ENCODE measurements around the gene DPM3. TPM values are rescaled to one million over a fixed set of nuclear protein-coding genes. Genes with fewer than 3 reads are reported as not detected.

The DPM3 gene
- total RNA-seq, 1 donor from 2014 or later, result 43.7 TPM

GRCh38 chr1:155134880-155135414 lies 5.4 kb downstream of the DPM3 start:
- Mint-ChIP-seq H3K27ac (peak overlapping the region; percentile 99), H3K27me3 (ENCODE audit: insufficient read depth) (peaks cover 6% of the 10 kb centered on the region), H3K4me1 (ENCODE audit: low read depth) (peaks cover 40% of the 10 kb centered on the region), H3K4me3 (peak overlapping the region; percentile 94), H3K36me3 (ENCODE audit: low read depth) (peaks cover 22% of the 10 kb centered on the region), H3K9me3 (no peaks in the 10 kb centered on the region)
- intact Hi-C loops (cut with micrococcal nuclease), result loop anchor here (1.0 to 5.0 kb wide), 7 partner anchors 44 to 1147 kb away; partner anchors contain the start of genes CKS1B, EFNA4, SMG5 and TMEM79
- DNase-seq (ENCODE audit: low spot score), result peak; percentile 38

DNA sequence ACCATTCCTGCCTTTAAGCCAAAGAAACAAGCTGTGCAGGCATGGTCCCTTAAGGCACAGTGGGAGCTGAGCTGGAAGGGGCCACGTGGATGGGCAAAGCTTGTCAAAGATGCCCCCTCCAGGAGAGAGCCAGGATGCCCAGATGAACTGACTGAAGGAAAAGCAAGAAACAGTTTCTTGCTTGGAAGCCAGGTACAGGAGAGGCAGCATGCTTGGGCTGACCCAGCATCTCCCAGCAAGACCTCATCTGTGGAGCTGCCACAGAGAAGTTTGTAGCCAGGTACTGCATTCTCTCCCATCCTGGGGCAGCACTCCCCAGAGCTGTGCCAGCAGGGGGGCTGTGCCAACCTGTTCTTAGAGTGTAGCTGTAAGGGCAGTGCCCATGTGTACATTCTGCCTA lies 6.0 kb downstream of the DPM3 start:
- H3K27ac Mint-ChIP-seq, result no peak overlapping the region
- peaks cover 20% of the 10 kb centered on the region for H3K36me3 Mint-ChIP-seq (ENCODE audit: low read depth)
- no peaks in the 10 kb centered on the region for H3K9me3 Mint-ChIP-seq
- H3K4me1 Mint-ChIP-seq (ENCODE audit: low read depth), result peaks cover 40% of the 10 kb centered on the region
- peak overlapping the region; percentile 94 for H3K4me3 Mint-ChIP-seq
- no peak for DNase-seq (ENCODE audit: low spot score)
- H3K27me3 Mint-ChIP-seq (ENCODE audit: insufficient read depth), result peaks cover 10% of the 10 kb centered on the region
- intact Hi-C loops (cut with micrococcal nuclease), result loop anchor here (2.0 kb wide), 2 partner anchors 72 to 160 kb away; partner anchors contain the start of genes CKS1B and EFNA4

DNA sequence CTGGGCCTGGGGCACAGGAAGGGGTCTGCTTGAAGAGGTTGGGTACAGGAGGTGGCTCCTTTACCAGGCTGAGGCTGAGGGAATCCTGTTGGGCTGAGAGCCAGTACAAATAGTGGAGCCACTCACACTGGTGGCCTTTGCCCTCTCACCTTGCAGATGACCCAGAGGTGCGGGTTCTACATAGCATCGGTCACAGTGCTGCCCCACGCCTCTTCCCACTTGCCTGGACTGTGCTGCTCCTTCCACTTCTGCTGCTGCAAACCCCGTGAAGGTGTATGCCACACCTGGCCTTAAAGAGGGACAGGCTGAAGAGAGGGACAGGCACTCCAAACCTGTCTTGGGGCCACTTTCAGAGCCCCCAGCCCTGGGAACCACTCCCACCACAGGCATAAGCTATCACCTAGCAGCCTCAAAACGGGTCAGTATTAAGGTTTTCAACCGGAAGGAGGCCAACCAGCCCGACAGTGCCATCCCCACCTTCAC lies 6.5 kb downstream of the DPM3 start:
- Mint-ChIP-seq H3K4me3 (no peak overlapping the region), H3K36me3 (ENCODE audit: low read depth) (peaks cover 18% of the 10 kb centered on the region), H3K27me3 (ENCODE audit: insufficient read depth) (peaks cover 15% of the 10 kb centered on the region), H3K4me1 (ENCODE audit: low read depth) (peaks cover 39% of the 10 kb centered on the region), H3K27ac (no peak overlapping the region), H3K9me3 (no peaks in the 10 kb centered on the region)
- no peak for DNase-seq (ENCODE audit: low spot score)
- intact Hi-C loops (cut with micrococcal nuclease), result loop anchor here (2.0 kb wide), 2 partner anchors 71 to 159 kb away; partner anchors contain the start of genes CKS1B and EFNA4

DNA sequence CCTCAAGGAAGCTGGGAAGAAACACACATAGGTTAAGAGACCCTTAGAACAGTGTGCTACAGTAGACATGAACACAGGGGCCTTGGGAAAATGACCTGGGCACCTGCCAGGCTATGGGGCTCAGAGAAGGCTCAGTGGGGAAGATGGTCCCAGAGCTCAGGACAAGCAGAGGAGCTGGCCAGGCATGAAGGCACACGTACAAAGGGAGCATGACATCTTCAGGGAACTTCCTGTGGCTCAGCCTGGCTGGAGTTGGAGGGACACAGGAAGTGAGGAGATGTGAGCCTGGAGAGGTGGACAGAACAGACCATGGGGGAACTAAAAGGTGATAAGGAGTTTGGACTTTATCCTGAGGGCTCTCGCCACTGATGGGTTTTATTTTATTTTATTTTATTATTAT lies 8.5 kb downstream of the DPM3 start:
- DNase-seq (ENCODE audit: low spot score), result no peak
- Mint-ChIP-seq H3K9me3 (no peaks in the 10 kb centered on the region), H3K4me3 (no peak overlapping the region), H3K27ac (no peak overlapping the region), H3K4me1 (ENCODE audit: low read depth) (peaks cover 35% of the 10 kb centered on the region), H3K36me3 (ENCODE audit: low read depth) (peaks cover 3% of the 10 kb centered on the region), H3K27me3 (ENCODE audit: insufficient read depth) (peaks cover 32% of the 10 kb centered on the region)
- intact Hi-C loops (cut with micrococcal nuclease), result no loop called here

DNA sequence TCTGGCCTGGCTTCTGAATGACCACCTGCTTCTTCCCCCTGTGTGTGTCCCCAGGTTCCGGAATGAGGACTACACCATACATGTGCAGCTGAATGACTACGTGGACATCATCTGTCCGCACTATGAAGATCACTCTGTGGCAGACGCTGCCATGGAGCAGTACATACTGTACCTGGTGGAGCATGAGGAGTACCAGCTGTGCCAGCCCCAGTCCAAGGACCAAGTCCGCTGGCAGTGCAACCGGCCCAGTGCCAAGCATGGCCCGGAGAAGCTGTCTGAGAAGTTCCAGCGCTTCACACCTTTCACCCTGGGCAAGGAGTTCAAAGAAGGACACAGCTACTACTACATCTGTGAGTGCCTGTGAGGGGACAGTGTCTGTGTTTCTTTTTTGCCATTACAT lies 9.0 kb downstream of the DPM3 start:
- Mint-ChIP-seq H3K9me3 (no peaks in the 10 kb centered on the region), H3K27me3 (ENCODE audit: insufficient read depth) (peaks cover 36% of the 10 kb centered on the region), H3K27ac (no peak overlapping the region), H3K36me3 (ENCODE audit: low read depth) (peaks cover 4% of the 10 kb centered on the region), H3K4me1 (ENCODE audit: low read depth) (peaks cover 35% of the 10 kb centered on the region), H3K4me3 (no peak overlapping the region)
- intact Hi-C loops (cut with micrococcal nuclease), result no loop called here
- no peak for DNase-seq (ENCODE audit: low spot score)

DNA sequence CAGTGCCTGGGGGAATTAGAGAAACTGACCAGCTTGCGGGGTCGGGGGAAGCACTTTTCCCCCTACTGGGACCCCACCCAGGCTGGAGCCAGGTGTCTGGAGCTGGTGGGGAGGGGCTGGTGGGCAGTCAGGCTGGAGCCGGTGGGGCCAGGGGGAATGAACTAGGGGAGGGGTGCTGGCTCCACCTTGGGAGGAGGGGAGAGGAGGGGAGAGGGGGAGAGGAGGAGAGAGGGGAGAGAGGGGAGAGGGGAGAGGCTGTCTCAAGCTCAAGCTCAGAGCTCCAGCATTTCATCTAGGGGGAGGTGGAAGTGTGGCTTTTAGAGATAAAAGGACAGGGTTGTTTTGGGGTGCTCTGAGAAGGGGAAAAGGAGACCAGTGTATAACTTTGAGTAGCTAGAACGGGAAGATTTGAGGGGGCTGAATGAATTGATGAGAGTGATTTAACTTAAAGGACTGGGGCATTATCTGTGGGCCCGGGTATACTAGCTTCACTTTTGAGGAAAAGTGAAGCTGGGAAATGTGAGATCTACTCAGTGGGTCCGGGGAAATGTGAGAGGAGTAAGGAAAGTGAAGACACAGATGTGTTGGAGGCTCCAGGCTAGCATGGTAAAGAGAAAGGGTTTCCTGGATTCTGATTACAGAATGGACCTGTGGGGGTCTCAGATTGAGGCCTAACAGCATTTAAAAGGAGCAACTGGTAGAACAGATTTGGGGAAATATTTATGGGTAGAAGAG lies 9.9 kb downstream of the DPM3 start:
- Mint-ChIP-seq H3K9me3 (no peaks in the 10 kb centered on the region), H3K4me1 (ENCODE audit: low read depth) (peaks cover 29% of the 10 kb centered on the region), H3K4me3 (no peak overlapping the region), H3K27me3 (ENCODE audit: insufficient read depth) (peaks cover 41% of the 10 kb centered on the region), H3K36me3 (ENCODE audit: low read depth) (peaks cover 2% of the 10 kb centered on the region), H3K27ac (no peak overlapping the region)
- no peak for DNase-seq (ENCODE audit: low spot score)
- intact Hi-C loops (cut with micrococcal nuclease), result no loop called here

GRCh38 chr1:155128755-155129473 lies 11.4 kb downstream of the DPM3 start:
- Mint-ChIP-seq H3K27ac (no peak overlapping the region), H3K36me3 (ENCODE audit: low read depth) (peaks cover 2% of the 10 kb centered on the region), H3K9me3 (no peaks in the 10 kb centered on the region), H3K4me3 (peak overlapping the region; percentile 67), H3K27me3 (ENCODE audit: insufficient read depth) (peaks cover 49% of the 10 kb centered on the region), H3K4me1 (ENCODE audit: low read depth) (peaks cover 19% of the 10 kb centered on the region)
- DNase-seq (ENCODE audit: low spot score), result no peak
- intact Hi-C loops (cut with micrococcal nuclease), result loop anchor here (5.0 kb wide), 2 partner anchors 37 to 38 kb away; no protein-coding TSS in a partner anchor

DNA sequence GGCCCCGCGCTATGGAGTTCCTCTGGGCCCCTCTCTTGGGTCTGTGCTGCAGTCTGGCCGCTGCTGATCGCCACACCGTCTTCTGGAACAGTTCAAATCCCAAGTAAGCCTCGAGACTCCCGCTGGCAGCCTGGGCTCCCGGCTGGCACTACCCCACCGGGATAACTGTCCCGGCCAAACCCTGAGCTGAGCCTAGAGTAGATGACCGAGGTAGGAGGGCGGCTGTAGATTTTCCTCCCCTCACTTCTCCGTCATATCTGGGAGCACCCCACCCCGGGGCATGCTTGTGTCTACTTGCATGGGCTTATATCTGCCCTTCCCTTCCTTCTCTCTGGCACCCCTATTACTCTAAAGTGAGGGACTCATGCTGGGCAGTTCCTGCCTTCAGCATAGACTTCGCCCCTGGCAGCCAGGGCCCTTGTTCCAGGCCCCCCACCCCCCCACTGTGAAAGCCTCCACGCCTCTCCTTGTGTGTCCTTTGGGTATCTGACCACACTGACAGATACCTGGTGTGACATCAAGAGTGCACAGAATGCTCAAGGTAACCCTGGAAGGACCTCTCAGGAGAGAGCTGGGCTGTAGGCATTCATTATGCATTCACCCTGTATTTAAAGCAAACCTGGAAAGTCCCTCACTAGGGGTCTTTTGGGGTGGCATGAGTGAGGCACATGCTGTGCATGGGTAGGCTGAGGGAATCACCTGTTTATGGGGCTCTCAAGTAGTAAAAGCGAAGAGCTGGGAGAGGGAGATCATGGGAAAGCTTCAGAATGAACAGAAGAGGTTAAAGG lies 12.2 kb downstream of the DPM3 start:
- no peaks in the 10 kb centered on the region for H3K9me3 Mint-ChIP-seq
- H3K36me3 Mint-ChIP-seq (ENCODE audit: low read depth), result peaks cover 2% of the 10 kb centered on the region
- peaks cover 49% of the 10 kb centered on the region for H3K27me3 Mint-ChIP-seq (ENCODE audit: insufficient read depth)
- H3K4me3 Mint-ChIP-seq, result peak overlapping the region; percentile 67
- H3K4me1 Mint-ChIP-seq (ENCODE audit: low read depth), result peaks cover 19% of the 10 kb centered on the region
- H3K27ac Mint-ChIP-seq, result no peak overlapping the region
- no peak for DNase-seq (ENCODE audit: low spot score)
- intact Hi-C loops (cut with micrococcal nuclease), result loop anchor here (5.0 kb wide), 2 partner anchors 36 to 39 kb away; no protein-coding TSS in a partner anchor

DNA sequence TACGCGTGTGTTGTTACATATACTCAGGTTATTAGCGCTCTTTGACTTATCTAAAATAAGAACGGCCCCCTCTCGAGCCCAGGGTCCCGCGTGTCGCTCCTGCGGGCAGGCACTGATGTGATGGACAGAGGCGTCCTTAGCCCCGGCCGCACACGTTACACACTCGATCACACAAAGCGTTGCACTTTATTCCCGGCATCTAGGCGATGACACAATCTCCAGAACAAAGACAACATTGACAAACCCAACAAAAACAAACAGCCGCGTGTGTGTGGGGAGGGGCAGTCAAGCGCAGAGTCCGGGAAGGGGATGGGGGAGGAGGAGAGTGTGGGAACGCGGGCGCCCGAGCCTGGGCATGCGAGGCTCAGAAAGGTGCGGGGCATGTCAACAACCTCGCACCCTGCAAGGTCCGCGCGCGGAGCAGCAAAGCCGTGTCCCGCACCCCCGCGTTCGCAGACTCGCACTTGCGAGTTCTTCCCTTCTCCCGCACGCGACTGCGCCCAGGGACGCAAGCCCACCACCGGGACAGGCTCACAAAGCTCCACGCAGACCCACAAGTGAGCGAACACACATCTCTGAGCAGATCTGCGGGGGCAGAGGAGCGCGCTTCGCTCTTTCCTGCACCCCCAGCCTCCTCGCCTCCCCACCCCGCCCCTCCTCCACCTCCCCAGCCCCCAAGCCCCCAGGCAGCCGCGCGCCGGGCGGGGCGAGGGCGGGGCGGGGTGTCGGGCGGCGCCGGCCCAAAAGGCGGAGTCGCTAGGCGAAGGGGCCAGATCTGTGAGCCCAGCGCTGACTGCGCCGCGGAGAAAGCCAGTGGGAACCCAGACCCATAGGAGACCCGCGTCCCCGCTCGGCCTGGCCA lies 13.0 kb downstream of the DPM3 start, which contains the start of gene EFNA1:
Gene EFNA1, plus strand, starts transcription at position 772 of the 862 bp plus-strand sequence. CDS start 102 bp downstream, outside the sequence.
- Mint-ChIP-seq H3K4me3 (peak within 1 kb of the TSS; percentile 82), H3K27ac (no peak within 1 kb of the TSS), H3K4me1 (ENCODE audit: low read depth) (peaks cover 19% of the 10 kb centered on the region), H3K9me3 (no peaks in the 10 kb centered on the region), H3K27me3 (ENCODE audit: insufficient read depth) (peaks cover 53% of the 10 kb centered on the region), H3K36me3 (ENCODE audit: low read depth) (peaks cover 2% of the 10 kb centered on the region)
- DNase-seq (ENCODE audit: low spot score), result peak; percentile 34
- intact Hi-C loops (cut with micrococcal nuclease), result loop anchor here (5.0 kb wide), 2 partner anchors 35 to 40 kb away; no protein-coding TSS in a partner anchor

- intact Hi-C loops (cut with micrococcal nuclease), result loop anchor here (5.0 kb wide), 2 partner anchors 34 to 41 kb away; no protein-coding TSS in a partner anchor
- H3K9me3 Mint-ChIP-seq, result no peaks in the 10 kb centered on the region
- H3K4me3 Mint-ChIP-seq, result peak overlapping the region; percentile 82
- H3K4me1 Mint-ChIP-seq (ENCODE audit: low read depth), result peaks cover 19% of the 10 kb centered on the region
- H3K27me3 Mint-ChIP-seq (ENCODE audit: insufficient read depth), result peaks cover 53% of the 10 kb centered on the region
- no peak for DNase-seq (ENCODE audit: low spot score)
- no peak overlapping the region for H3K27ac Mint-ChIP-seq
- H3K36me3 Mint-ChIP-seq (ENCODE audit: low read depth), result peaks cover 2% of the 10 kb centered on the region
These were observed 13.7 kb downstream of the DPM3 start for GRCh38 chr1:155126556-155127104.

DNA sequence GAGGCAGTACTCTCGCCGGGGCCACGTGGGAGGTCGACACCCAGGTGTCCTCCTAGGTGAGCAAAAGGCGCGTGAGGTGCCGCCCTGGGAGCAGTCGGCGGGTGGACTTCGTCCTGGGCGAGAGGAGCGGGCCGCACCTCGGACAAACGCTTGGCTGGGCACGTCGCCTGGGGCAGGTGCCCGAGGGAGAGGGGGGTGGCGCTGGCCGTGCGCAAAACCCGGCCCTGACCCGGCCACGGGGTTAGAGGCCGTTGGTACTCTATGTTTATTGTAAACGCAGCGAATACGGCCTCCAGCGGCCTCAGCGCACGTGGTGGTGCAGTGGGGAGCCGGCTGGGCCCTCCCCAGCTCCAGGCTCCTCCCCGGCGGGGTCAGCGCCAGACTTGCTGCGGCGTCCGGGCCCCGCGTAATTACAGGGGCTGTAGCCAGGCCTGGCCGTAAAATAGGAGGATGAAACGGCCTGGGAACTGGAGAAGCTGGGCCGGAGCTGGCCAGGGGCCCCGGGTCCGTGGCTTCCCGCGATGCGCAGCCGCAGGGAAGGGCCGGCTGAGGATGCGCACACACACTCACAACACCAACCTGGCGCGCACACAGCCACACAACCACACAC lies 14.3 kb downstream of the DPM3 start:
- DNase-seq (ENCODE audit: low spot score), result no peak
- intact Hi-C loops (cut with micrococcal nuclease), result loop anchor here (5.0 kb wide), 2 partner anchors 34 to 41 kb away; no protein-coding TSS in a partner anchor
- Mint-ChIP-seq H3K36me3 (ENCODE audit: low read depth) (peaks cover 2% of the 10 kb centered on the region), H3K27me3 (ENCODE audit: insufficient read depth) (peaks cover 56% of the 10 kb centered on the region), H3K27ac (no peak overlapping the region), H3K9me3 (no peaks in the 10 kb centered on the region), H3K4me3 (peak overlapping the region; percentile 19), H3K4me1 (ENCODE audit: low read depth) (peaks cover 19% of the 10 kb centered on the region)
